HCT116 (cell line): ENCODE results near the gene HSPA1A. TPM values are rescaled to one million over a fixed set of nuclear protein-coding genes. Genes with fewer than 3 reads are reported as not detected.

Source experiments
- ATAC-seq: fragments of 200-7000 bp; cut with Tn5 transposase; 2 replicates; pipeline ENCODE4 v1.9.1; 2020; ENCODE audit warnings: mild to moderate bottlenecking, moderate library complexity
- BruUV-seq: library from RNA; stranded (reverse); fragments of 400-500 nt; replicated peaks from 2 replicates; lab custom pipeline; 2021; lab: Mats Ljungman, UMichigan
- CTCF ChIA-PET: fragments of 300-600 bp; sonication (Branson Sonifier 250); formaldehyde crosslinking; loops from one replicate; lab custom pipeline; 2021; ENCODE audit warnings: antibody characterized with exemption; lab: Charles Lee
- POLR2A ChIA-PET: fragments of 300-600, 350-600 bp; sonication (Branson Sonifier 250); formaldehyde crosslinking; loops from one replicate; lab custom pipeline; 2021; ENCODE audit warnings: antibody characterized with exemption; lab: Charles Lee
- RAD21 ChIA-PET, 2 experiments: fragments of 300-600 bp; sonication (Branson Sonifier 250); formaldehyde crosslinking; loops; one replicate each; lab custom pipeline; 2023; ENCODE audit warnings: low total read pairs in 2 of 2; ENCODE audit not compliant: uncharacterized antibody in 2 of 2, unreplicated experiment in 2 of 2, low non-redundant PET in 1 of 2; lab: Charles Lee
- DNase-seq: peaks from one replicate; pipeline ENCODE4 v3.0.0-alpha.2; 2010; ENCODE audit warnings: low read depth, low spot score
- H2AFZ ChIP-seq: fragments of 200-600 bp; shearing (Covaris generic), sonication (generic); 2 replicates; pipeline ENCODE4 v1.6.1; 2017; ENCODE audit warnings: low read depth, mixed run types, mixed read lengths, antibody characterized with exemption, low read length; ENCODE audit not compliant: poor library complexity, severe bottlenecking
- H3K27ac ChIP-seq: 2 replicates; pipeline ENCODE4 v1.5.1; 2012; ENCODE audit warnings: low read depth, low read length
- H3K27me3 ChIP-seq: fragments of 200-600 bp; sonication (generic); 2 replicates; pipeline ENCODE4 v1.6.1; 2016; ENCODE audit warnings: mixed run types, low read length, mixed read lengths; ENCODE audit not compliant: insufficient read depth
- H3K36me3 ChIP-seq, 2 experiments: fragments of 200-500 bp in 1 of 2; fragments of 200-600 bp in 1 of 2; sonication (Bioruptor generic) in 1 of 2; sonication (generic) in 1 of 2; 2 replicates each; pipeline versions ENCODE4 v1.5.1 to v1.6.1; 2014 to 2016; ENCODE audit warnings: low read length in 2 of 2, inconsistent platforms in 1 of 2, mixed read lengths in 1 of 2, mixed run types in 1 of 2; ENCODE audit not compliant: insufficient read depth in 2 of 2, control insufficient read depth in 1 of 2
- H3K4me1 ChIP-seq, 2 experiments: fragments of 200-600 bp in 1 of 2; sonication (generic) in 1 of 2; 2 replicates each; pipeline versions ENCODE4 v1.5.1 to v1.6.1; 2012 to 2017; ENCODE audit warnings: low read length in 2 of 2, inconsistent platforms in 1 of 2, mild to moderate bottlenecking in 1 of 2, mixed read lengths in 1 of 2, mixed run types in 1 of 2, moderate library complexity in 1 of 2; ENCODE audit not compliant: insufficient read depth in 2 of 2, control insufficient read depth in 1 of 2
- H3K4me2 ChIP-seq: fragments of 200-600 bp; sonication (generic); 2 replicates; pipeline ENCODE4 v1.6.1; 2017; ENCODE audit warnings: mixed run types, low read length, mixed read lengths
- H3K4me3 ChIP-seq, 2 experiments: fragments of 200-600 bp in 1 of 2; sonication (generic) in 1 of 2; replicated peaks in 1 of 2; 2 replicates each; pipeline ENCODE4 v1.5.1; 2011 to 2016; ENCODE audit warnings: low read length in 2 of 2, control low read depth in 1 of 2, low read depth in 1 of 2, mild to moderate bottlenecking in 1 of 2, mixed read lengths in 1 of 2, mixed run types in 1 of 2
- H3K79me2 ChIP-seq: fragments of 200-600 bp; sonication (generic); 2 replicates; pipeline ENCODE4 v1.6.1; 2017; ENCODE audit warnings: mild to moderate bottlenecking, mixed run types, low read length, moderate library complexity, mixed read lengths; ENCODE audit not compliant: insufficient read depth
- H3K9ac ChIP-seq: fragments of 200-600 bp; sonication (generic); 2 replicates; pipeline ENCODE4 v1.6.1; 2016; ENCODE audit warnings: low read length, mixed read lengths
- H3K9me2 ChIP-seq: fragments of 200-600 bp; sonication (generic), shearing (Covaris generic); 2 replicates; pipeline ENCODE4 v1.6.1; 2017; ENCODE audit warnings: mixed run types, mild to moderate bottlenecking, moderate library complexity; ENCODE audit not compliant: insufficient read depth
- H3K9me3 ChIP-seq, 2 experiments: fragments of 200-500 bp in 1 of 2; fragments of 200-600 bp in 1 of 2; sonication (Bioruptor generic) in 1 of 2; sonication (generic) in 1 of 2; 2 replicates each; pipeline ENCODE4 v1.6.1; 2014 to 2017; ENCODE audit warnings: low read length in 2 of 2, mixed read lengths in 2 of 2, inconsistent platforms in 1 of 2, low read depth in 1 of 2, mild to moderate bottlenecking in 1 of 2, mixed run types in 1 of 2, moderate library complexity in 1 of 2; ENCODE audit not compliant: control insufficient read depth in 1 of 2, insufficient read depth in 1 of 2
- H4K20me1 ChIP-seq: fragments of 200-600 bp; sonication (generic), shearing (Covaris generic); 2 replicates; pipeline ENCODE4 v1.6.1; 2017; ENCODE audit warnings: mixed run types, mild to moderate bottlenecking, moderate library complexity; ENCODE audit not compliant: insufficient read depth
- EGR1 ChIP-seq: IDR thresholded peaks from 2 replicates; pipeline ENCODE4 v1.6.1; 2012; ENCODE audit warnings: low read depth
- ELF1 ChIP-seq: IDR thresholded peaks from 2 replicates; pipeline ENCODE4 v1.6.1; 2012; ENCODE audit warnings: low read depth, borderline replicate concordance
- JUND ChIP-seq: IDR thresholded peaks from 2 replicates; pipeline ENCODE4 v1.6.1; 2012
- MAX ChIP-seq: IDR thresholded peaks from 2 replicates; pipeline ENCODE4 v1.6.1; 2012
- POLR2AphosphoS5 ChIP-seq: IDR thresholded peaks from 2 replicates; pipeline ENCODE4 v1.6.1; 2011; ENCODE audit warnings: mild to moderate bottlenecking, low read depth, low read length, moderate library complexity
- RAD21 ChIP-seq: IDR thresholded peaks from 2 replicates; pipeline ENCODE4 v1.6.1; 2012; ENCODE audit warnings: low read depth, mild to moderate bottlenecking
- SIN3A ChIP-seq: IDR thresholded peaks from 2 replicates; pipeline ENCODE4 v1.6.1; 2012; ENCODE audit warnings: low read depth
- ZNF274 ChIP-seq: fragments of 200-500 bp; sonication (Bioruptor generic); IDR thresholded peaks from 2 replicates; pipeline ENCODE4 v1.6.1; 2014; ENCODE audit warnings: mild to moderate bottlenecking, low read depth, low read length, inconsistent platforms
- intact Hi-C: fragments of 100-400 bp; cut with micrococcal nuclease; formaldehyde crosslinking; loops from 2 replicates; pipeline ENCODE4 v1.10.0; 2022
- total RNA-seq: library from RNA; stranded (reverse); gene quantifications from one replicate; pipeline ENCODE4 v1.2.1, GENCODE V29; 2021; ENCODE audit not compliant: unreplicated experiment

HSPA1A gene
- total RNA-seq, 1 experiment from 2014 or later: 5.0 TPM

GRCh38 chr6:31796993-31797385 is 18.4 kb upstream of the HSPA1A start:
- ChIA-PET CTCF (no interaction called here), POLR2A (interaction anchor here (1.7 to 1.9 kb wide), 2 partner anchors 34 to 94 kb away, joined by 4 to 9 read pairs; partner anchors contain the start of gene ABHD16A), RAD21 (no interaction called here)
- TF ChIP-seq ZNF274 (no peak), ELF1 (no peak), POLR2AphosphoS5 (no peak), SIN3A (no peak), EGR1 (no peak), RAD21 (no peak), JUND (no peak)
- no peaks in the 10 kb centered on the region for H4K20me1 ChIP-seq
- no peak overlapping the region for H3K4me3 ChIP-seq
- no peaks in the 10 kb centered on the region for H3K9me2 ChIP-seq
- H3K79me2 ChIP-seq: peaks cover 37% of the 10 kb centered on the region
- BruUV-seq: no TSS peak
- no peak overlapping the region for H3K4me2 ChIP-seq
- DNase-seq (no peak), ATAC-seq (no peak)
- intact Hi-C loops: loop anchor here (1.0 kb wide), 1 partner anchor 30 kb away; the partner anchor contains the start of gene HSPA1B
- H3K36me3 ChIP-seq: peaks cover 7 to 11% of the 10 kb centered on the region in 2 experiments; a peak in 3 of 4 replicates
- peaks cover 22 to 38% of the 10 kb centered on the region in 2 experiments for H3K4me1 ChIP-seq
- H2AFZ ChIP-seq: no peak overlapping the region
- H3K27ac ChIP-seq: peak overlapping the region; percentile 98; the same call in 1 of the 2 replicates
- H3K9ac ChIP-seq: no peak overlapping the region
- no peaks in the 10 kb centered on the region for H3K27me3 ChIP-seq
- no peaks in the 10 kb centered on the region for H3K9me3 ChIP-seq

- intact Hi-C loops: no loop called here
Measured at GRCh38 chr6:31797588-31797987, 17.8 kb upstream of the HSPA1A start.

More at GRCh38 chr6:31797588-31797987, 17.8 kb upstream of the HSPA1A start:
- ChIA-PET CTCF (no interaction called here), POLR2A (no interaction called here)
- Histone ChIP-seq H3K4me2 (no peak overlapping the region), H3K4me3 (no peak overlapping the region), H3K27ac (no peak overlapping the region), H3K27me3 (no peaks in the 10 kb centered on the region), H3K9me2 (no peaks in the 10 kb centered on the region)
- no peak for ATAC-seq
- TF ChIP-seq MAX: no peak
- TF ChIP-seq, all 23 proteins: peak for 0
- DNase-seq: no peak
- no TSS peak for BruUV-seq
- Histone ChIP-seq H3K9ac (no peak overlapping the region), H3K36me3 (peaks cover 6 to 7% of the 10 kb centered on the region in 2 experiments; a peak in 3 of 4 replicates), H2AFZ (no peak overlapping the region), H4K20me1 (no peaks in the 10 kb centered on the region), H3K9me3 (no peaks in the 10 kb centered on the region), H3K4me1 (peaks cover 17 to 32% of the 10 kb centered on the region in 2 experiments), H3K79me2 (peaks cover 31% of the 10 kb centered on the region)
- RAD21 ChIA-PET: no interaction called here
